ENCODE data around the gene MSL2. TPM values are rescaled to one million over a fixed set of nuclear protein-coding genes. Genes with fewer than 3 reads are reported as not detected.
A peak's percentile ranks its signal among the peaks of the same experiment; 100 is the strongest.
"Not testable (repeated sequence)": the region's sequence is repeated elsewhere in the genome, so short reads cannot be mapped to it uniquely, and the experiment has no call there.

MSL2 gene
- total RNA-seq, 2 experiments from 2014 or later: 37.2 to 38.5 TPM

GRCh38 chr3:136199219-136199618 lies 3.1 kb upstream of the MSL2 start:
- H3K27ac Mint-ChIP-seq: peak overlapping the region; percentile 18
- H3K27me3 Mint-ChIP-seq, POLR2A ChIA-PET, H3K4me3 Mint-ChIP-seq, DNase-seq, H3K9me3 Mint-ChIP-seq, CTCF ChIA-PET: not testable (repeated sequence)
- peaks cover 12% of the 10 kb centered on the region for H3K4me1 Mint-ChIP-seq (ENCODE audit: low read depth)
- intact Hi-C loops (cut with micrococcal nuclease): loop anchor here (5.0 to 10.0 kb wide), 3 partner anchors 533 to 1714 kb away; partner anchors contain the start of genes ANAPC13 and CEP63
- H3K36me3 Mint-ChIP-seq: peaks cover 16% of the 10 kb centered on the region

DNA sequence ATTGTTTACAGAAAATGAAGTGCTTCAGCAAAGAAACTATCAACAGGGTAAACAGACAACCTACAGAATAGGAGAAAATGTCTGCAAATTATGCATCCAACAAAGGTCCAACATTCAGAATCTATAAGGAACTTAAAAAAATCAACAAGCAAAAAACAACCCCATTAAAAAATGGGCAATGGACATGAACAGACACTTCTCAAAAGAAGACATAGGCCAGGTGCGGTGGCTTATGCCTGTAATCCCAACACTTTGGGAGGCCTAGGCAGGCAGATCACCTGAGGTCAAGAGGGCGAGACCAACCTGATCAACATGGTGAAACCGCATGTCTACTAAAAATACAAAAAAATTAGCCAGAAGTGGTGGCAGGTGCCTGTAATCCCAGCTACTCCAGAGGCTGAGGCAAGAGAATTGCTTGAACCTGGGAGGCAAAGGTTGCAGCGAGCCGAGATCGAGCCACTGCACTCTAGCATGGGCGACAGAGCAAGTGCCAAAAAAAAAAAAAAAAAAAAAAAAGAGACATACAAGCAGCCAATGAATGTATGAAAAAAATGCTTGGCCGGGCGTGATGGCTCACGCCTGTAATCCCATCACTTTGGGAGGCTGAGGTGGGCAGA lies 2.4 kb upstream of the MSL2 start:
- DNase-seq, H3K9me3 Mint-ChIP-seq, H3K27me3 Mint-ChIP-seq, H3K27ac Mint-ChIP-seq, POLR2A ChIA-PET, H3K4me3 Mint-ChIP-seq: not testable (repeated sequence)
- Mint-ChIP-seq H3K4me1 (ENCODE audit: low read depth) (peaks cover 12% of the 10 kb centered on the region), H3K36me3 (peaks cover 23% of the 10 kb centered on the region)
- intact Hi-C loops (cut with micrococcal nuclease): loop anchor here (5.0 to 10.0 kb wide), 3 partner anchors 534 to 1714 kb away; partner anchors contain the start of genes ANAPC13 and CEP63
- CTCF ChIA-PET: interaction anchor here (1.4 to 3.2 kb wide), 2 partner anchors 119 to 554 kb away, joined by 4 to 27 read pairs; partner anchors contain the start of gene STAG1

GRCh38 chr3:136197159-136197793 lies 1.1 kb upstream of the MSL2 start:
- POLR2A ChIA-PET: interaction anchor here (0.5 to 4.0 kb wide), 11 partner anchors 10 to 665 kb away, joined by 3 to 46 read pairs (median 5); partner anchors contain the start of genes NCK1 and STAG1
- CTCF ChIA-PET: interaction anchor here (0.7 to 3.2 kb wide), 7 partner anchors 12 to 555 kb away, joined by 3 to 27 read pairs (median 4); partner anchors contain the start of gene STAG1
- Mint-ChIP-seq H3K9me3 (no peaks in the 10 kb centered on the region), H3K4me3 (peak overlapping the region; percentile 95), H3K4me1 (ENCODE audit: low read depth) (peaks cover 15% of the 10 kb centered on the region), H3K36me3 (peaks cover 31% of the 10 kb centered on the region), H3K27ac (peak overlapping the region; percentile 99), H3K27me3 (peaks cover 5% of the 10 kb centered on the region)
- DNase-seq: no peak
- intact Hi-C loops (cut with micrococcal nuclease): loop anchor here (2.0 to 10.0 kb wide), 4 partner anchors 118 to 1712 kb away; partner anchors contain the start of genes ANAPC13 and CEP63

DNA sequence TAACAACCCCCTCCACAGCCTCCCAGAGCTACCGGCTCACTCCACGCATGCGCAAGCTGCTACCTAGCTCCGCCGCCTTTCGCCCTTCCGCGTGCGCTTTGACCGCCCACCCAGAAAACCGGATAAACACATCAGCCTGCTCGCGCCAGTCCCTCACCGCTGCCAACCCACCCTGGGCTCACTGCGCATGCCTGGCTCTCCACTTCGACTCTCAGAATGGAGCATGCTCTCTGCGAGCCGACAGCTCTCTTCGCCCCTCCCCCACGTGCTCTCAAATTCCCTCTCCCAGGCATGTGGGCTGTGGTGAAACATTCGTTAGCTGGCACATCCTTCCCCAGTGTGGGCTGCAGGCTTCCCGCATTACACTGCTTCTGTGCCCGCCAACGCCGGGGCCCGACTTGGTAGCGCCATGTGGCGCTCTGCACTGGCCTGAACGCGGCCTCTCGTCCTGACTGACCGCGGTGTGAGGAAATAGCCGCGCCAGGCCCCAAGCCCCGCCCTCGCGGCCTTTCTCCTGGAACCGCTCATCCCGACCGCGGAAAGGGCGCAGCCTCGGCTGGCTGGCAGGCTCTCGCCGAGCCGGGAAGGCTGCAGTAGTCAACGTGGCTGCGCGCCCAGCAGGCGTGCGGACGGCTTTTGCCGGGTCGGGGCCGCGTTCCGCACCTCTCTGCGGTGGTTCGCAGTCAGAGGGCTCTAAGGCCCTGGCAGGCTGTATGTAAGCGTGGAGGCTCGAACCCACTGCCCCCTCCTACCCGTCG lies 445 bp upstream of the MSL2 start:
- peaks cover 32% of the 10 kb centered on the region for H3K36me3 Mint-ChIP-seq
- no peaks in the 10 kb centered on the region for H3K9me3 Mint-ChIP-seq
- peak overlapping the region; percentile 99 for H3K27ac Mint-ChIP-seq
- peak overlapping the region; percentile 95 for H3K4me3 Mint-ChIP-seq
- CTCF ChIA-PET: interaction anchor here (0.7 to 3.2 kb wide), 10 partner anchors 11 to 561 kb away, joined by 3 to 27 read pairs (median 4); partner anchors contain the start of genes PCCB and STAG1
- intact Hi-C loops (cut with micrococcal nuclease): loop anchor here (1.0 to 10.0 kb wide), 9 partner anchors 25 to 1712 kb away; partner anchors contain the start of genes ANAPC13, CEP63, NCK1 and PCCB
- POLR2A ChIA-PET: interaction anchor here (1.0 to 4.0 kb wide), 9 partner anchors 9 to 665 kb away, joined by 3 to 46 read pairs (median 7); partner anchors contain the start of genes NCK1 and STAG1
- peaks cover 5% of the 10 kb centered on the region for H3K27me3 Mint-ChIP-seq
- peaks cover 18% of the 10 kb centered on the region for H3K4me1 Mint-ChIP-seq (ENCODE audit: low read depth)
- peak; percentile 100 for DNase-seq

- DNase-seq: peak; percentile 71
- POLR2A ChIA-PET: interaction anchor here (0.5 to 4.0 kb wide), 12 partner anchors 12 to 667 kb away, joined by 3 to 46 read pairs (median 6); partner anchors contain the start of genes NCK1 and STAG1
- peaks cover 29% of the 10 kb centered on the region for H3K4me1 Mint-ChIP-seq (ENCODE audit: low read depth)
- no peaks in the 10 kb centered on the region for H3K9me3 Mint-ChIP-seq
- H3K4me3 Mint-ChIP-seq: peak overlapping the region; percentile 95
- H3K27me3 Mint-ChIP-seq: peaks cover 5% of the 10 kb centered on the region
- peaks cover 37% of the 10 kb centered on the region for H3K36me3 Mint-ChIP-seq
- CTCF ChIA-PET: interaction anchor here (0.8 to 3.2 kb wide), 6 partner anchors 10 to 557 kb away, joined by 3 to 27 read pairs (median 3); partner anchors contain the start of genes PCCB and STAG1
- peak overlapping the region; percentile 99 for H3K27ac Mint-ChIP-seq
- intact Hi-C loops (cut with micrococcal nuclease): loop anchor here (1.0 to 10.0 kb wide), 9 partner anchors 24 to 1711 kb away; partner anchors contain the start of genes ANAPC13, CEP63, NCK1 and PCCB
Measured at GRCh38 chr3:136195258-136196063, 674 bp downstream of the MSL2 start.

DNA sequence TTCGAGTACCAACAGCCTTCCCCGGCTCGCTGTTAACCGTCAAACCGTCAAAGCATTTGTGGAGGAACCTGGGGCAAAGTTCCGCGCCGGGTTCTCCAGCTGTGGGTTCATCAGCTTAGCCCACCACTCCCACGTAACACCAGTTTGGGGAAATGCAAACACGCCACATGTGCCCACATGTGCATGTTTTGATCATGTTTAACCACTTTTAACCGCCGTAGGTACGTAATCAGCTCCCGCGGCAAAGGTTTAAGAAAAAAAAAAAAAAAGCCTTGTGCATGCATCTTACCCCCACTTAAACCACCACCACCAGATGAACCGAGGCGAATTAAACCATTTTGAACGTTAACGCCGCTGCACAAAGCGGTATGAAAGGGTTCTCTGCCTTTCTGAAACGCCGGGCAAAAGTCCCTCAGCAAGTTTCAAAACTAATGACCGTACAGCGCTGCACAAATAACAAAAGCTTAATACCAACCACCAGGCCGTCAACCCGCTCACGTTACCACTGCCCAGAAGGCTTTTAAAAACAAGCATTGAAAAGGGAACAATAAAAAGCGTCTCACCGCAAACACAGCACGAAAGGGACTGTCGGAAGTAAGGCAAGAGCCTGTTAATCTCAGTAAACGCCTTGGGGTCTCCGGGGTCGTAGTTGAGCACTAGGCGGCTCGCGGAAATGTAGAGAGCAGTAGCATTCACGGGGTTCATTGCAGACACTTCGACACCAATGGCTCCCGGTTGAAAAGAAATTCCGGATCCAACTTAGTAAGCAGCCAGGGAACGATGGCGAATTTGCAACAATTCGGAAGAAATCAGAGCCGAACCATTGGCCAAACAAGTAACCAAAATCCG lies 1.5 kb downstream of the MSL2 start:
- H3K9me3 Mint-ChIP-seq: no peaks in the 10 kb centered on the region
- H3K27ac Mint-ChIP-seq: peak overlapping the region; percentile 99
- peak; percentile 81 for DNase-seq
- peaks cover 40% of the 10 kb centered on the region for H3K36me3 Mint-ChIP-seq
- ChIA-PET CTCF (interaction anchor here (0.9 to 1.7 kb wide), 4 partner anchors 12 to 558 kb away, joined by 3 to 5 read pairs (median 4); partner anchors contain the start of gene STAG1), POLR2A (interaction anchor here (0.5 to 4.0 kb wide), 9 partner anchors 12 to 667 kb away, joined by 3 to 46 read pairs (median 4); partner anchors contain the start of genes NCK1 and STAG1)
- H3K27me3 Mint-ChIP-seq: peaks cover 3% of the 10 kb centered on the region
- intact Hi-C loops (cut with micrococcal nuclease): loop anchor here (5.0 to 10.0 kb wide), 3 partner anchors 538 to 1710 kb away; partner anchors contain the start of genes ANAPC13 and CEP63
- H3K4me1 Mint-ChIP-seq (ENCODE audit: low read depth): peaks cover 36% of the 10 kb centered on the region
- peak overlapping the region; percentile 95 for H3K4me3 Mint-ChIP-seq

DNA sequence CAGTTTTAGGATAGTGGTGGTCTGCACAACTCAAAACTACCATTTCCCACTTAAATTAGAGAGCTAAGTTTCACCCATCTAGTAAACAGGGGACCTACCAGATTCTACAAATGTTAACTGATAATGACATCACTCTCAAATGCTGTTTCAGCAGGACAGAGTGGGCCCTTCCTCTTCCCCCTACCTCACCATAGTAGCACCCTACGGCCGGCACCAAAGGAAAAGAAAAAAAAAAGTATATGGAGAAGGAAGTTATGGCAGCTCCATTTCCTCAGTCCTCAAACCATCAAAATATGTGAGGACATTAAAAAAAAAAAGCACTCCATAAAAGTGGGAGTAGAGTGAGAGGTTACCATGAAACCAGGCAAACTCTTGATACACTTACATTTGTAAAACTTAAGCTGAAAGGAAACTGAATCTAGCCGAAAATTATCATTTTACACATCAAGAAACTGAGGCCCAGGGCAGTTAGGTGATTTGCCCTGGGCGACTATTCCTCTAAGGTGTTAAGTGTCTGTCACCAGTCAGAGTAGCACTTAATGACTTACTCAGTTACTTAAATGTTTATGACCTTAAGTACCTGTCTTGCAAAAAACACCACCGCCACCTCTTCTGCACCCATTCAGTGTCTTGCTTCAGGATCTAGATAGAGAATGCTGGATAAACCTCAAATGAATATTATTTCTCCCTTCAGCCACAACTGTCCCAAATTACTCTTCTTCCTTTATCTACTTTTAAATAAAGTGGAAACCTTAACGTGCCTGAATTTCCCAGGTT lies 2.7 kb downstream of the MSL2 start:
- Mint-ChIP-seq H3K36me3 (peaks cover 40% of the 10 kb centered on the region), H3K4me1 (ENCODE audit: low read depth) (peaks cover 45% of the 10 kb centered on the region)

GRCh38 chr3:136192831-136193230 lies 3.3 kb downstream of the MSL2 start:
- Mint-ChIP-seq H3K36me3 (peaks cover 40% of the 10 kb centered on the region), H3K4me1 (ENCODE audit: low read depth) (peaks cover 48% of the 10 kb centered on the region), H3K9me3 (no peaks in the 10 kb centered on the region), H3K27ac (peak overlapping the region; percentile 99), H3K27me3 (peaks cover 3% of the 10 kb centered on the region), H3K4me3 (peak overlapping the region; percentile 95)
- ChIA-PET POLR2A (interaction anchor here (1.0 to 1.3 kb wide), 2 partner anchors 16 to 38 kb away, joined by 3 read pairs; no protein-coding TSS in a partner anchor), CTCF (interaction anchor here (1.1 to 1.7 kb wide), 3 partner anchors 117 to 821 kb away, joined by 4 to 6 read pairs (median 4); partner anchors contain the start of gene STAG1)
- no peak for DNase-seq
- intact Hi-C loops (cut with micrococcal nuclease): loop anchor here (2.0 to 10.0 kb wide), 3 partner anchors 44 to 1708 kb away; partner anchors contain the start of genes ANAPC13 and CEP63

More for the DNA sequence above, 2.7 kb downstream of the MSL2 start:
- Mint-ChIP-seq H3K4me3 (peak overlapping the region; percentile 95), H3K27ac (peak overlapping the region; percentile 99), H3K27me3 (peaks cover 3% of the 10 kb centered on the region), H3K9me3 (no peaks in the 10 kb centered on the region)
- CTCF ChIA-PET: interaction anchor here (1.1 to 1.7 kb wide), 3 partner anchors 118 to 821 kb away, joined by 4 to 6 read pairs (median 4); partner anchors contain the start of gene STAG1
- intact Hi-C loops (cut with micrococcal nuclease): loop anchor here (2.0 to 10.0 kb wide), 3 partner anchors 45 to 1709 kb away; partner anchors contain the start of genes ANAPC13 and CEP63
- POLR2A ChIA-PET: interaction anchor here (0.7 to 2.2 kb wide), 3 partner anchors 11 to 22 kb away, joined by 3 to 9 read pairs (median 3); no protein-coding TSS in a partner anchor
- DNase-seq: peak; percentile 37

DNA sequence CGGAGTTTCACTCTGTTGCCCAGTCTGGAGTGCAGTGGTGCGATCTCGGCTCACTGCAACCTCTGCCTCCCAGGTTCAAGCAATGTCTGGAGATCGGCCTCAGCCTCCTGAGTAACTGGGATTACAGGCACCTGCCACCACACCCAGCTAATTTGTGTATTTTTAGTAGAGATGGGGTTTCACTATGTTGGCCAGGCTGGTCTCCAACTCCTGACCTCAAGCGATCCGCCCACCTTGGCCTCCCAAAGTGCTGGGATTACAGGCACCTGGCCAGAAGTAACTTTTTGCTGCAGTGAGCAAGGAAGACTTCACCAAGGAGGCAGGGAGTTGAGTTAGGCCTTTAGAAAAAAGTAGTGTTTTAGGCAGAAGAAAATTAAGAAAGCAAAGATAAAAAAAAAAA lies 3.9 kb downstream of the MSL2 start:
- Mint-ChIP-seq H3K4me1 (ENCODE audit: low read depth) (peaks cover 47% of the 10 kb centered on the region), H3K36me3 (peaks cover 40% of the 10 kb centered on the region), H3K4me3 (peak overlapping the region; percentile 95), H3K27ac (peak overlapping the region; percentile 73)
- POLR2A ChIA-PET: interaction anchor here (1.0 to 1.3 kb wide), 2 partner anchors 15 to 37 kb away, joined by 3 read pairs; no protein-coding TSS in a partner anchor
- CTCF ChIA-PET, H3K9me3 Mint-ChIP-seq, H3K27me3 Mint-ChIP-seq, DNase-seq: not testable (repeated sequence)
- intact Hi-C loops (cut with micrococcal nuclease): loop anchor here (2.0 to 10.0 kb wide), 3 partner anchors 43 to 1707 kb away; partner anchors contain the start of genes ANAPC13 and CEP63

All from activated CD4-positive, alpha-beta memory T cell treated with anti-CD3 and anti-CD28 coated beads for 36 hours (primary cell).